ENCODE measurements around the gene PLEKHG4. TPM values are rescaled to one million over a fixed set of nuclear protein-coding genes. Genes with fewer than 3 reads are reported as not detected.

The PLEKHG4 gene
- total RNA-seq, 1 experiment from 2014 or later, result 13.9 TPM

DNA sequence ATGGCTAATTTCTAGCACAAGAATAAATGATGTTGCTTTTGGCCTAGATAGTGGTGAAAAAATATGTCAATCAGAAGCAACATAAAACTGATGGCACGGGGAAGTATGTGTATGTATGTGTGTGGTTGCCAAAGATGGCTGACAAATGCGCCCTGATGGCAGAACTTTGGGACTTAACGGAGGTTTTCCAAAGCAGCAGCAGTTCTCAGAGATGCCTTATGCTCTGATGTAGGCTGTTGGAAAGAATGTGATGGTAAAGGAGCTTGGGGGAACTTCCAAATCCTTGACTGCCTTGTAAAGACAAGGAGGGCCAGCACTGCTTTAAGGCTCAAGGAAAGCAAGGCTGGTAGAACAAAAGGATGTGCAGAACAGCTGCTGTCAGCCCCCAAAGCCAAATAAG lies 31.2 kb downstream of the PLEKHG4 start:
- no peaks in the 10 kb centered on the region for H3K36me3 Mint-ChIP-seq (ENCODE audit: insufficient read depth in 1 of 3, low read depth in 3 of 3)
- Histone ChIP-seq H2BK15ac (ENCODE audit: low read depth, low read length) (no peak overlapping the region), H3K9ac (ENCODE audit: extremely low read depth, insufficient read length, low read length) (no peak overlapping the region), H3T11ph (ENCODE audit: low read length) (no peak overlapping the region), H3K79me2 (ENCODE audit: insufficient read depth, low read length) (no peaks in the 10 kb centered on the region), H4K8ac (replicated peaks; ENCODE audit: insufficient read length, low read depth, low read length) (no peak overlapping the region), H3K18ac (ENCODE audit: insufficient read length, low read depth, low read length) (no peak overlapping the region), H4K91ac (ENCODE audit: insufficient read length, low read depth, low read length) (no peak overlapping the region), H3K56ac (ENCODE audit: insufficient read length, low read depth, low read length) (no peak overlapping the region), H3K4ac (ENCODE audit: low read depth, low read length) (no peak overlapping the region), H3K79me1 (ENCODE audit: insufficient read depth, low read depth, low read length, poor library complexity, severe bottlenecking) (no peaks in the 10 kb centered on the region), H4K20me1 (ENCODE audit: control insufficient read depth, insufficient read depth, insufficient read length) (no peaks in the 10 kb centered on the region), H3K14ac (ENCODE audit: insufficient read depth, low read length) (no peak overlapping the region), H3K9me3 (ENCODE audit: control insufficient read depth, low read depth, low read length) (no peaks in the 10 kb centered on the region), H3K23me2 (ENCODE audit: insufficient read length, low read depth, low read length, poor library complexity, severe bottlenecking) (no peaks in the 10 kb centered on the region), H3K27me3 (ENCODE audit: insufficient read depth, low read length) (no peaks in the 10 kb centered on the region), H3K4me1 (ENCODE audit: insufficient read depth, low read length) (no peaks in the 10 kb centered on the region), H2AFZ (ENCODE audit: low read length) (no peak overlapping the region), H3K4me2 (ENCODE audit: insufficient read depth, insufficient read length, low read length) (no peak overlapping the region), H3K27ac (ENCODE audit: insufficient read length, low read depth, low read length) (no peak overlapping the region), H2BK12ac (ENCODE audit: insufficient read length, low read depth, low read length) (no peak overlapping the region), H2BK5ac (ENCODE audit: insufficient read length, low read length) (no peak overlapping the region), H4K5ac (ENCODE audit: insufficient read length, low read depth, low read length) (no peak overlapping the region), H2BK120ac (ENCODE audit: low read depth, low read length, poor library complexity, severe bottlenecking) (no peak overlapping the region), H2BK20ac (ENCODE audit: low read depth, low read length, poor library complexity, severe bottlenecking) (no peak overlapping the region), H2AK5ac (ENCODE audit: insufficient read length, low read length) (no peak overlapping the region), H3K23ac (ENCODE audit: insufficient read length, low read depth, low read length) (no peak overlapping the region)
- peaks cover 32% of the 10 kb centered on the region for H3K27me3 Mint-ChIP-seq (ENCODE audit: low read depth)
- H3K9me3 Mint-ChIP-seq, result no peaks in the 10 kb centered on the region
- H3K4me1 Mint-ChIP-seq, result no peaks in the 10 kb centered on the region
- TF ChIP-seq, protein P1, sequence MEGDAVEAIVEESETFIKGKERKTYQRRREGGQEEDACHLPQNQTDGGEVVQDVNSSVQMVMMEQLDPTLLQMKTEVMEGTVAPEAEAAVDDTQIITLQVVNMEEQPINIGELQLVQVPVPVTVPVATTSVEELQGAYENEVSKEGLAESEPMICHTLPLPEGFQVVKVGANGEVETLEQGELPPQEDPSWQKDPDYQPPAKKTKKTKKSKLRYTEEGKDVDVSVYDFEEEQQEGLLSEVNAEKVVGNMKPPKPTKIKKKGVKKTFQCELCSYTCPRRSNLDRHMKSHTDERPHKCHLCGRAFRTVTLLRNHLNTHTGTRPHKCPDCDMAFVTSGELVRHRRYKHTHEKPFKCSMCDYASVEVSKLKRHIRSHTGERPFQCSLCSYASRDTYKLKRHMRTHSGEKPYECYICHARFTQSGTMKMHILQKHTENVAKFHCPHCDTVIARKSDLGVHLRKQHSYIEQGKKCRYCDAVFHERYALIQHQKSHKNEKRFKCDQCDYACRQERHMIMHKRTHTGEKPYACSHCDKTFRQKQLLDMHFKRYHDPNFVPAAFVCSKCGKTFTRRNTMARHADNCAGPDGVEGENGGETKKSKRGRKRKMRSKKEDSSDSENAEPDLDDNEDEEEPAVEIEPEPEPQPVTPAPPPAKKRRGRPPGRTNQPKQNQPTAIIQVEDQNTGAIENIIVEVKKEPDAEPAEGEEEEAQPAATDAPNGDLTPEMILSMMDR (conservative IDR thresholded peaks at IDR 0.05), result no peak
- no peak overlapping the region for H3K27ac Mint-ChIP-seq
- no peak for DNase-seq
- no peak overlapping the region for H3K4me3 Mint-ChIP-seq
- no CpG with 5 or more reads among the region's 3 CpGs for WGBS (ENCODE audit: extremely low coverage, insufficient read length, low lambda C conversion rate)

All from H9 (cell line).